GM18526 (cell line): ENCODE measurements around the gene ARHGAP22.

ENCODE experiments used
- POLR2A ChIP-seq: IDR thresholded peaks from 3 replicates; pipeline ENCODE4 v1.6.1; 2011; ENCODE audit not compliant: insufficient read length; ENCODE audit errors: extremely low read depth

ARHGAP22 gene

GRCh38 chr10:48613016-48613415, 8.1 kb upstream of the ARHGAP22 start:
- no peak for TF ChIP-seq POLR2A

- no peak for TF ChIP-seq POLR2A
These were observed 7.5 kb upstream of the ARHGAP22 start for GRCh38 chr10:48612236-48612943.

- TF ChIP-seq POLR2A: no peak
These were observed 6.3 kb upstream of the ARHGAP22 start for GRCh38 chr10:48611133-48611532.

- TF ChIP-seq POLR2A: no peak
These were observed 5.8 kb upstream of the ARHGAP22 start for GRCh38 chr10:48610585-48611093.

- no peak for TF ChIP-seq POLR2A
These were observed 5.2 kb upstream of the ARHGAP22 start for GRCh38 chr10:48609899-48610584.

GRCh38 chr10:48609441-48609840, 4.6 kb upstream of the ARHGAP22 start:
- no peak for TF ChIP-seq POLR2A

GRCh38 chr10:48608976-48609375, 4.1 kb upstream of the ARHGAP22 start:
- TF ChIP-seq POLR2A: no peak

- TF ChIP-seq POLR2A: no peak
These were observed 3.4 kb upstream of the ARHGAP22 start for GRCh38 chr10:48608279-48608681.

GRCh38 chr10:48607356-48608278, 2.7 kb upstream of the ARHGAP22 start:
- no peak for TF ChIP-seq POLR2A

GRCh38 chr10:48606530-48607355, 1.9 kb upstream of the ARHGAP22 start:
- TF ChIP-seq POLR2A: no peak

- no peak for TF ChIP-seq POLR2A
These were observed 1.1 kb upstream of the ARHGAP22 start for GRCh38 chr10:48605786-48606529.

GRCh38 chr10:48604039-48604990, 558 bp downstream of the ARHGAP22 start:
- TF ChIP-seq POLR2A: no peak
